ENCODE measurements around the gene POLR3C.

DNA sequence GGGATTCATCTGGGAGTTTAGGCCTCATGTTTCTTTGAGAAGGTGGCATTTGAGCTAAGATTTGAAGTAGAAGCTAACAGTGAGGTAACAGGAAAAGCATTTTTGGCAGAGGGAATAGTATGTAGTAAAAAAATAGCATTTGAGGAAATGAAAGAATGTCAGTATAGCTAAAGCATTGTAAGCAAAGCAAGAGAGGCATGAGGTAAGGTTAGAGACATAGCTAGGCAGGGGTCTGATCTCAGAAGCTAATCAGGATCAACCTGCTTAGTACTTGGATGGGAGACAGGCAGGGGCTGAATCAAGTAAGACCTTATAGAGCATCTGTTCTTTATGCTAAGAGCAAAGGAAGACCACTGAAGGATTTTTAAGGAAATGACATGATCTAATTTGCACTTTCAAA, 4.0 kb downstream of the POLR3C start:
- no peak for TF ChIP-seq EZH2 (IDR thresholded peaks at IDR 0.05; ENCODE audit: borderline replicate concordance, low read length)
- TF ChIP-seq, protein P1, sequence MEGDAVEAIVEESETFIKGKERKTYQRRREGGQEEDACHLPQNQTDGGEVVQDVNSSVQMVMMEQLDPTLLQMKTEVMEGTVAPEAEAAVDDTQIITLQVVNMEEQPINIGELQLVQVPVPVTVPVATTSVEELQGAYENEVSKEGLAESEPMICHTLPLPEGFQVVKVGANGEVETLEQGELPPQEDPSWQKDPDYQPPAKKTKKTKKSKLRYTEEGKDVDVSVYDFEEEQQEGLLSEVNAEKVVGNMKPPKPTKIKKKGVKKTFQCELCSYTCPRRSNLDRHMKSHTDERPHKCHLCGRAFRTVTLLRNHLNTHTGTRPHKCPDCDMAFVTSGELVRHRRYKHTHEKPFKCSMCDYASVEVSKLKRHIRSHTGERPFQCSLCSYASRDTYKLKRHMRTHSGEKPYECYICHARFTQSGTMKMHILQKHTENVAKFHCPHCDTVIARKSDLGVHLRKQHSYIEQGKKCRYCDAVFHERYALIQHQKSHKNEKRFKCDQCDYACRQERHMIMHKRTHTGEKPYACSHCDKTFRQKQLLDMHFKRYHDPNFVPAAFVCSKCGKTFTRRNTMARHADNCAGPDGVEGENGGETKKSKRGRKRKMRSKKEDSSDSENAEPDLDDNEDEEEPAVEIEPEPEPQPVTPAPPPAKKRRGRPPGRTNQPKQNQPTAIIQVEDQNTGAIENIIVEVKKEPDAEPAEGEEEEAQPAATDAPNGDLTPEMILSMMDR (IDR thresholded peaks at IDR 0.05; ENCODE audit: low read length) = no peak
